ENCODE results near the gene KLHDC4. TPM values are rescaled to one million over a fixed set of nuclear protein-coding genes. Genes with fewer than 3 reads are reported as not detected.

Gene KLHDC4
- total and polyA plus RNA-seq, 12 donors: 7.8 to 31.7 (median 13.5) TPM

DNA sequence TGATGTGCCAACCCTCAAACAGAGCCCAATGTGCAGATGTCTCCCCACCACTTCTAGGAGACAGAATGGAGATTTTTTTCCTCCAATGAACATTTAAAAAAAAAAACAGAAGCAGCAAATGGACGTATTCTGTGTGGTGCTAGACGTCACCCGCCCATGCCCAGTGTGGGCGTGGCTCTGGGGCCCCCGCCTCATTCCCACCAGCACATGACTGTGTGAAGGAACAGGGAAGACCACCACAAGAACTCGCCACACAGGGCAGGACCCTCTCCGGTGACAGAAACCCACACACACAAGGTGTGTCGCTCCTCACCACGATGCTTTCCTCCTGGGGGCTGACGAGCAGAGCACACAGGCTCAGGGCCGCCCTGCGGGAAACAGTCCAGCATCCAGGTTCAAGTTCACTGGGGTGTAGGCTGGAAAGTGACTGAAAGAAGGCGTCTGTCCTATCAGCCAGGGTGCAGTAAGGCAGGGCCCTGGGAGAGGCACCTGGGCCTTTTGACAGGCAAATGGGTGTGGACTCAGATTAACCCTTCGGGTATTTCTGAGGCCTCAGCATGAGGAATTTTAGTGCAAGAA lies 53.5 kb downstream of the KLHDC4 start:
- H3K27me3 ChIP-seq: no peaks in the 10 kb centered on the region
- TF ChIP-seq, protein P1, sequence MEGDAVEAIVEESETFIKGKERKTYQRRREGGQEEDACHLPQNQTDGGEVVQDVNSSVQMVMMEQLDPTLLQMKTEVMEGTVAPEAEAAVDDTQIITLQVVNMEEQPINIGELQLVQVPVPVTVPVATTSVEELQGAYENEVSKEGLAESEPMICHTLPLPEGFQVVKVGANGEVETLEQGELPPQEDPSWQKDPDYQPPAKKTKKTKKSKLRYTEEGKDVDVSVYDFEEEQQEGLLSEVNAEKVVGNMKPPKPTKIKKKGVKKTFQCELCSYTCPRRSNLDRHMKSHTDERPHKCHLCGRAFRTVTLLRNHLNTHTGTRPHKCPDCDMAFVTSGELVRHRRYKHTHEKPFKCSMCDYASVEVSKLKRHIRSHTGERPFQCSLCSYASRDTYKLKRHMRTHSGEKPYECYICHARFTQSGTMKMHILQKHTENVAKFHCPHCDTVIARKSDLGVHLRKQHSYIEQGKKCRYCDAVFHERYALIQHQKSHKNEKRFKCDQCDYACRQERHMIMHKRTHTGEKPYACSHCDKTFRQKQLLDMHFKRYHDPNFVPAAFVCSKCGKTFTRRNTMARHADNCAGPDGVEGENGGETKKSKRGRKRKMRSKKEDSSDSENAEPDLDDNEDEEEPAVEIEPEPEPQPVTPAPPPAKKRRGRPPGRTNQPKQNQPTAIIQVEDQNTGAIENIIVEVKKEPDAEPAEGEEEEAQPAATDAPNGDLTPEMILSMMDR (IDR thresholded peaks at IDR 0.05): no peak
- no peak overlapping the region for H3K27ac ChIP-seq
- 95% methylated on average over 14 of the region's 14 CpGs for WGBS, 2 donors
- intact Hi-C loops (cut with DNase I): no loop called here
- peaks cover 0 to 92% (median 26%) of the 10 kb centered on the region in 9 donors for H3K36me3 ChIP-seq
- H3K9me3 ChIP-seq: no peaks in the 10 kb centered on the region
- no peak overlapping the region for H3K4me3 ChIP-seq
- ATAC-seq (no peak), DNase-seq (no peak)
- peaks cover 0 to 12% (median 0%) of the 10 kb centered on the region in 9 donors for H3K4me1 ChIP-seq

- Histone ChIP-seq H3K27me3 (no peaks in the 10 kb centered on the region), H3K9me3 (no peaks in the 10 kb centered on the region), H3K4me3 (no peak overlapping the region), H3K36me3 (peaks cover 0 to 89% (median 27%) of the 10 kb centered on the region in 9 donors), H3K27ac (no peak overlapping the region), H3K4me1 (peaks cover 0 to 12% (median 0%) of the 10 kb centered on the region in 9 donors)
- no peak for DNase-seq
- intact Hi-C loops (cut with DNase I): no loop called here
- ATAC-seq: no peak
- 95 to 97% methylated on average over 12 of the region's 12 CpGs for WGBS, 2 donors
- TF ChIP-seq, protein P1 (IDR thresholded peaks at IDR 0.05): no peak
Observed at GRCh38 chr16:87710887-87711286, 54.9 kb downstream of the KLHDC4 start.

GRCh38 chr16:87709677-87710076 lies 56.1 kb downstream of the KLHDC4 start:
- no peak overlapping the region for H3K4me3 ChIP-seq
- H3K36me3 ChIP-seq: peaks cover 0 to 85% (median 27%) of the 10 kb centered on the region in 9 donors
- no peaks in the 10 kb centered on the region for H3K9me3 ChIP-seq
- H3K27ac ChIP-seq: no peak overlapping the region
- H3K4me1 ChIP-seq: peaks cover 0 to 12% (median 0%) of the 10 kb centered on the region in 9 donors
- ATAC-seq: no peak
- intact Hi-C loops (cut with DNase I): no loop called here
- no peak for DNase-seq
- WGBS, 2 donors: 96 to 97% methylated on average over 11 to 12 of the region's 12 CpGs
- TF ChIP-seq, protein P1 (IDR thresholded peaks at IDR 0.05): no peak
- H3K27me3 ChIP-seq: no peaks in the 10 kb centered on the region

DNA sequence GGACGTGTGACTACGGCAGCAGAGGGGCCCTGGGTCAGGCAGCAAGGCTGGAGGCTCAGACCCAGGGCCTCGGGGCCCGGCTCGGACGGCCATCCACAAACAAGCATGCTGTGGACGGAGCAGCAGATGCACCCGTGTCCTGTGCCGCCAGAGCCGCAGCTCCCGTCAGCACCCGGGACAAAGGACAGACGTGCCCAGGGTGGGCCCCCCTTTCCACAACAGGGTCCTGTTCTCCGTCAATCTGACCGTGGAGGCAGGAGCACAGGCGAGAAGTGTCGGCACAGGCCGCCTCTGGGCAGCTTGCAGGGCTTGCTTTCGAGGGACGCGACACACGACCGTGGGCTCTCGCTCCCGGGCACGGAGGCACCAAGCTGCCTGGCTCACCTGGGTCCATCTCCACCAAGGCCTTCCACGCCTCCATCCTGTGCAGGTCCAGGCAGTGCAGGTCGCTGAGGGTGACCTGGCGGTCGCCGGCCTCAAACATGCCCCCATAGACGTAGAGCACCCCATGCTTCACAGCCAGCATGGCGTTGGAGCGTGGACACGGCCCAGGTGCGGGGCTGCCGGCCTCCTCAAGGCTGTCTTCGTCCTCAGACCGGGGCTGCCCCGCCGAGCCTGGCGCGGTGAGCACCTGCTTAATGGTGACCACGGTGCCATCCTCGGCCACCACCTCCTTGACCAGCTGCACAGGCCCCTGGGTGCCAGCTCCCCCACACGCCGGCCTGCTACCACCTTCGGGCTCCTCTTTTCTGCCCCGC lies 56.7 kb downstream of the KLHDC4 start:
- WGBS, 2 donors: 83 to 91% methylated on average over 49 of the region's 49 CpGs

More for the DNA sequence above, 56.7 kb downstream of the KLHDC4 start:
- H3K36me3 ChIP-seq: peaks cover 0 to 79% (median 25%) of the 10 kb centered on the region in 9 donors
- ATAC-seq (no peak), DNase-seq (no peak)
- H3K9me3 ChIP-seq: no peaks in the 10 kb centered on the region
- peaks cover 0 to 10% (median 0%) of the 10 kb centered on the region in 9 donors for H3K4me1 ChIP-seq
- no peak overlapping the region for H3K27ac ChIP-seq
- intact Hi-C loops (cut with DNase I): no loop called here
- TF ChIP-seq, protein P1 (IDR thresholded peaks at IDR 0.05): no peak
- no peaks in the 10 kb centered on the region for H3K27me3 ChIP-seq
- no peak overlapping the region for H3K4me3 ChIP-seq

Data from heart right ventricle (tissue), 16 donors.